ENCODE data around the gene CPXM1. TPM values are rescaled to one million over a fixed set of nuclear protein-coding genes. Genes with fewer than 3 reads are reported as not detected.
A peak's percentile ranks its signal among the peaks of the same experiment; 100 is the strongest.

The CPXM1 gene
- total and polyA plus RNA-seq, 4 donors, result 0.08 to 5.5 (median 0.16) TPM

GRCh38 chr20:2748551-2749342 lies 51.7 kb downstream of the CPXM1 start:
- H3K4me1 ChIP-seq (ENCODE audit: control insufficient read depth in 4 of 4, insufficient read depth in 4 of 4, low read length in 3 of 4), result peaks cover 8 to 24% (median 18%) of the 10 kb centered on the region in 4 donors

GRCh38 chr20:2747676-2748235 lies 52.7 kb downstream of the CPXM1 start:
- Histone ChIP-seq H3K36me3 (ENCODE audit: control insufficient read depth in 4 of 4, insufficient read depth in 3 of 4, low read depth in 1 of 4, low read length in 3 of 4) (no peaks in the 10 kb centered on the region), H3K9ac (ENCODE audit: low read depth in 1 of 2, low read length in 2 of 2) (no peak overlapping the region), H3K9me3 (ENCODE audit: control insufficient read depth in 4 of 4, low read length in 3 of 4) (no peaks in the 10 kb centered on the region), H3K4me1 (ENCODE audit: control insufficient read depth in 4 of 4, insufficient read depth in 4 of 4, low read length in 3 of 4) (peaks cover 8 to 22% (median 16%) of the 10 kb centered on the region in 4 donors), H3K27me3 (ENCODE audit: control insufficient read depth in 4 of 4, insufficient read depth in 4 of 4, low read length in 3 of 4) (peaks cover 0 to 3% (median under 1%) of the 10 kb centered on the region in 4 donors), H3K27ac (ENCODE audit: low read depth in 1 of 2, low read length in 2 of 2) (no peak overlapping the region), H3K4me3 (ENCODE audit: low read depth in 1 of 3, low read length in 3 of 3) (no peak overlapping the region)
- peak; percentile 6 for DNase-seq (ENCODE audit: low spot score)
- 93% methylated on average over 8 of the region's 8 CpGs for WGBS
- TF ChIP-seq HNF4G (IDR thresholded peaks at IDR 0.05) (no peak), YY1 (IDR thresholded peaks at IDR 0.05) (no peak), NR2F2 (IDR thresholded peaks at IDR 0.05) (no peak), FOXA2 (IDR thresholded peaks at IDR 0.05) (no peak), TAF1 (conservative IDR thresholded peaks at IDR 0.05) (no peak), FOXA1 (IDR thresholded peaks at IDR 0.05) (no peak), ZBTB33 (IDR thresholded peaks at IDR 0.05) (no peak), GABPA (IDR thresholded peaks at IDR 0.05 in 1 of 2, conservative IDR thresholded peaks at IDR 0.05 in 1 of 2) (no peak), CTCF (IDR thresholded peaks at IDR 0.05; ENCODE audit: low read depth, low read length, missing input control) (no peak), ATF3 (IDR thresholded peaks at IDR 0.05) (no peak)

More at GRCh38 chr20:2748551-2749342, 51.7 kb downstream of the CPXM1 start:
- no peaks in the 10 kb centered on the region for H3K36me3 ChIP-seq (ENCODE audit: control insufficient read depth in 4 of 4, insufficient read depth in 3 of 4, low read depth in 1 of 4, low read length in 3 of 4)
- H3K4me3 ChIP-seq (ENCODE audit: low read depth in 1 of 3, low read length in 3 of 3), result no peak overlapping the region
- no peak overlapping the region for H3K9ac ChIP-seq (ENCODE audit: low read depth in 1 of 2, low read length in 2 of 2)
- WGBS, result 77% methylated on average over 10 of the region's 10 CpGs
- H3K9me3 ChIP-seq (ENCODE audit: control insufficient read depth in 4 of 4, low read length in 3 of 4), result no peaks in the 10 kb centered on the region
- peaks cover 0 to 3% (median under 1%) of the 10 kb centered on the region in 4 donors for H3K27me3 ChIP-seq (ENCODE audit: control insufficient read depth in 4 of 4, insufficient read depth in 4 of 4, low read length in 3 of 4)
- no peak overlapping the region for H3K27ac ChIP-seq (ENCODE audit: low read depth in 1 of 2, low read length in 2 of 2)
- TF ChIP-seq NR2F2 (IDR thresholded peaks at IDR 0.05) (no peak), HNF4G (IDR thresholded peaks at IDR 0.05) (no peak), ATF3 (IDR thresholded peaks at IDR 0.05) (no peak), GABPA (IDR thresholded peaks at IDR 0.05 in 1 of 2, conservative IDR thresholded peaks at IDR 0.05 in 1 of 2) (no peak), YY1 (IDR thresholded peaks at IDR 0.05) (no peak), FOXA2 (IDR thresholded peaks at IDR 0.05) (no peak), RXRA (IDR thresholded peaks at IDR 0.05) (no peak), RAD21 (IDR thresholded peaks at IDR 0.05) (no peak), FOXA1 (IDR thresholded peaks at IDR 0.05) (no peak), HNF4A (conservative IDR thresholded peaks at IDR 0.05) (no peak), CTCF (IDR thresholded peaks at IDR 0.05; ENCODE audit: low read depth, low read length, missing input control) (no peak), JUND (IDR thresholded peaks at IDR 0.05) (no peak), MAX (IDR thresholded peaks at IDR 0.05) (no peak), ZBTB33 (IDR thresholded peaks at IDR 0.05) (no peak)
- peak; percentile 20 for DNase-seq (ENCODE audit: low spot score)

All from liver (tissue), 9 donors.